ENCODE results near the gene MEIS1. TPM values are rescaled to one million over a fixed set of nuclear protein-coding genes. Genes with fewer than 3 reads are reported as not detected.

MEIS1 gene
- total RNA-seq, 2 donors from 2014 or later, result 1.8 to 2.3 TPM

DNA sequence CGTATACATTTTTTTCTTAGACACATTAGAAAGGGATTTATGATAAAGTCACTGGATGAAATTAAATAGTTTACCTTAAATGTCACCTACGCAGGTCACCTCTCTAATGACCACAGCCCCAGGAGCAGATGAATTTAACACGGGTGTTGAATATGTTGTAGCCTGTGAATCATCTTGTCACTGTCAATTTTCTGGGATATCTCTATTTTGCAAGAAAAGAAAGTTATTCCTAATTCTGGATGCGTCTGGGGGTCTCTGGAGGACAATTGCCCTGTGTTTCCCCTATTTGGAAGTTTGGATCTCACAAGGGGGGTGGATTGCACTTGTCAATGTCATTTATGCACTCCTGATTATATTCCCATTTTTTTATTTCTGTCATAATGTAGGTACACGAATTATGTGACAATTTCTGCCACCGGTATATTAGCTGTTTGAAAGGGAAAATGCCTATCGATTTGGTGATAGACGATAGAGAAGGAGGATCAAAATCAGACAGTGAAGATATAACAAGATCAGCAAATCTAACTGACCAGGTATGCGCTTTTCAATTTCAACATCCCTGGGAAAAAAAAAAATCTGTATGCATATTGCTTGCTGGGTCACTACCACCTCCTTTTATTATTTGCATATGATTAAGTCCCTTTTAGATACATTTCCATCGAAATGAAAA, 7.7 kb downstream of the MEIS1 start:
- peaks cover 95% of the 10 kb centered on the region for H3K27me3 ChIP-seq (ENCODE audit: control insufficient read depth, insufficient read depth, low read length, poor library complexity, severe bottlenecking)
- WGBS, 2 experiments (ENCODE audit: insufficient coverage in 1 of 2, insufficient read length in 1 of 2), result 29 to 35% methylated on average over 4 to 9 of the region's 10 CpGs
- Mint-ChIP-seq H3K4me1 (peaks cover 48% of the 10 kb centered on the region), H3K27me3 (ENCODE audit: insufficient read depth) (peaks cover 97% of the 10 kb centered on the region), H3K36me3 (ENCODE audit: low read depth) (no peaks in the 10 kb centered on the region), H3K9me3 (no peaks in the 10 kb centered on the region), H3K4me3 (no peak overlapping the region), H3K27ac (no peak overlapping the region)
- TF ChIP-seq, protein P1, sequence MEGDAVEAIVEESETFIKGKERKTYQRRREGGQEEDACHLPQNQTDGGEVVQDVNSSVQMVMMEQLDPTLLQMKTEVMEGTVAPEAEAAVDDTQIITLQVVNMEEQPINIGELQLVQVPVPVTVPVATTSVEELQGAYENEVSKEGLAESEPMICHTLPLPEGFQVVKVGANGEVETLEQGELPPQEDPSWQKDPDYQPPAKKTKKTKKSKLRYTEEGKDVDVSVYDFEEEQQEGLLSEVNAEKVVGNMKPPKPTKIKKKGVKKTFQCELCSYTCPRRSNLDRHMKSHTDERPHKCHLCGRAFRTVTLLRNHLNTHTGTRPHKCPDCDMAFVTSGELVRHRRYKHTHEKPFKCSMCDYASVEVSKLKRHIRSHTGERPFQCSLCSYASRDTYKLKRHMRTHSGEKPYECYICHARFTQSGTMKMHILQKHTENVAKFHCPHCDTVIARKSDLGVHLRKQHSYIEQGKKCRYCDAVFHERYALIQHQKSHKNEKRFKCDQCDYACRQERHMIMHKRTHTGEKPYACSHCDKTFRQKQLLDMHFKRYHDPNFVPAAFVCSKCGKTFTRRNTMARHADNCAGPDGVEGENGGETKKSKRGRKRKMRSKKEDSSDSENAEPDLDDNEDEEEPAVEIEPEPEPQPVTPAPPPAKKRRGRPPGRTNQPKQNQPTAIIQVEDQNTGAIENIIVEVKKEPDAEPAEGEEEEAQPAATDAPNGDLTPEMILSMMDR (conservative IDR thresholded peaks at IDR 0.05), result no peak
- H3K36me3 ChIP-seq (ENCODE audit: control insufficient read depth, insufficient read depth, low read length), result no peaks in the 10 kb centered on the region
- H3K4me1 ChIP-seq (ENCODE audit: control insufficient read depth, insufficient read depth, low read length), result peaks cover 17% of the 10 kb centered on the region
- no peak overlapping the region for H3K9ac ChIP-seq (ENCODE audit: extremely low read depth, low read length, poor library complexity, severe bottlenecking)
- H3K27ac ChIP-seq (ENCODE audit: low read depth, low read length), result no peak overlapping the region
- H3K9me3 ChIP-seq (ENCODE audit: control insufficient read depth, low read length), result no peaks in the 10 kb centered on the region
- H3K4me3 ChIP-seq (ENCODE audit: low read length), result no peak overlapping the region
- DNase-seq, result no peak

GRCh38 chr2:66443186-66443978, 8.5 kb downstream of the MEIS1 start:
- Mint-ChIP-seq H3K9me3 (no peaks in the 10 kb centered on the region), H3K27me3 (ENCODE audit: insufficient read depth) (peaks cover 97% of the 10 kb centered on the region), H3K4me1 (peaks cover 41% of the 10 kb centered on the region), H3K36me3 (ENCODE audit: low read depth) (no peaks in the 10 kb centered on the region), H3K27ac (no peak overlapping the region), H3K4me3 (no peak overlapping the region)
- H3K9me3 ChIP-seq (ENCODE audit: control insufficient read depth, low read length), result no peaks in the 10 kb centered on the region
- H3K27me3 ChIP-seq (ENCODE audit: control insufficient read depth, insufficient read depth, low read length, poor library complexity, severe bottlenecking), result peaks cover 95% of the 10 kb centered on the region
- H3K4me3 ChIP-seq (ENCODE audit: low read length), result no peak overlapping the region
- TF ChIP-seq, protein P1 (conservative IDR thresholded peaks at IDR 0.05), result no peak
- no peak overlapping the region for H3K27ac ChIP-seq (ENCODE audit: low read depth, low read length)
- peaks cover 12% of the 10 kb centered on the region for H3K4me1 ChIP-seq (ENCODE audit: control insufficient read depth, insufficient read depth, low read length)
- no peak overlapping the region for H3K9ac ChIP-seq (ENCODE audit: extremely low read depth, low read length, poor library complexity, severe bottlenecking)
- H3K36me3 ChIP-seq (ENCODE audit: control insufficient read depth, insufficient read depth, low read length), result no peaks in the 10 kb centered on the region
- 36 to 44% methylated on average over 5 to 17 of the region's 17 CpGs for whole genome bisulfite sequencing, 2 experiments (ENCODE audit: insufficient coverage in 1 of 2, insufficient read length in 1 of 2)
- DNase-seq, result no peak

DNA sequence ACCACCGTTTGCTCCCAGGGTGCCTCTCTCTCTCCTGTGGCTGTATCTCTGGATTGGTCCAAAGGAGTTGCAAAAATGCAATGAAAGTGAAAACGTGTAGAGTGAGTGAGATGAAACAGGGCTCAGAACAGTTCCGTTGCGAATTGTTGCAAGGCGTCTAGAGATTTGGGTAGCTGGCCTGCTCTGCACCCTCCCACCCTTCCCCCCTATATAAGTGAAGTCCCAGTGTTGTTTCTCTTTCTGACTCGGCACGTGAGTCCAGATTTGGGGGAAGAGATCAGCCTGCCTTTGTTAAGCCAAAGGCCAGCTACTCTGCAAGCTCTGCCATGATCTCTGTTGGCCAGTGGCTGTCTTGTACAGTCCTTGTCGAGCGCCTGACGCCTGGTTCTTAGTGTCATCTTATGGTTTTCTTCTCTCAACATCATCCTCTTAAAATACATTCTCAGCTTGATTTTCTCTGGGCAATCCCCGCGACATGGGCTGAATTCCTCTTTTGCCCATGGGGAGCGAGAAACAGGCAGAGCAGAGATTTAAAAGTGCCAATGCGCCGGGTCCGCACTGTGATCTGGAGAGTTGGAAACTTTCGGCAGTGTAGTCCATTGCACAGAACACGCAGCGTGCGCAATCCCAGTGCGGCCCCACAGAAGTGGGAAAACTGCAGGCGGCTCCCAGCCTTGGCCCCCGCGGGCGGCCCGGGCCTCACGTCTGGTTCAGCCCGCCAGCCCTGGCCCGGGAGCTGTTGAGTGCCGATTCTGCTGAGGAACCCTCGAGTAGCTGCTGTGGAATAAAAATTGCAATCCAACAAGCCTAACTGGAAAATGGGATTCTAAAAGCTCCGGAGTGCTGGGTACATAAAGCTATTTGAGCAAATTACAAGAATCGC, 9.3 kb downstream of the MEIS1 start:
- Histone ChIP-seq H3K27ac (ENCODE audit: low read depth, low read length) (no peak overlapping the region), H3K4me3 (ENCODE audit: low read length) (no peak overlapping the region), H3K36me3 (ENCODE audit: control insufficient read depth, insufficient read depth, low read length) (no peaks in the 10 kb centered on the region), H3K9me3 (ENCODE audit: control insufficient read depth, low read length) (no peaks in the 10 kb centered on the region), H3K9ac (ENCODE audit: extremely low read depth, low read length, poor library complexity, severe bottlenecking) (no peak overlapping the region), H3K27me3 (ENCODE audit: control insufficient read depth, insufficient read depth, low read length, poor library complexity, severe bottlenecking) (peaks cover 90% of the 10 kb centered on the region), H3K4me1 (ENCODE audit: control insufficient read depth, insufficient read depth, low read length) (peaks cover 8% of the 10 kb centered on the region)
- H3K4me3 Mint-ChIP-seq, result peak overlapping the region; percentile 18
- peaks cover 97% of the 10 kb centered on the region for H3K27me3 Mint-ChIP-seq (ENCODE audit: insufficient read depth)
- WGBS, 2 experiments (ENCODE audit: insufficient coverage in 1 of 2, insufficient read length in 1 of 2), result 18 to 25% methylated on average over 16 to 33 of the region's 33 CpGs
- TF ChIP-seq, protein P1 (conservative IDR thresholded peaks at IDR 0.05), result no peak
- H3K36me3 Mint-ChIP-seq (ENCODE audit: low read depth), result no peaks in the 10 kb centered on the region
- H3K4me1 Mint-ChIP-seq, result peaks cover 39% of the 10 kb centered on the region
- no peak overlapping the region for H3K27ac Mint-ChIP-seq
- no peak for DNase-seq
- no peaks in the 10 kb centered on the region for H3K9me3 Mint-ChIP-seq

Data from endodermal cell (in vitro differentiated cells).